GM23338 (cell line): ENCODE data around the gene MALRD1. TPM values are rescaled to one million over a fixed set of nuclear protein-coding genes. Genes with fewer than 3 reads are reported as not detected.

Source experiments
- ATAC-seq: fragments of 200-7000 bp; cut with Tn5 transposase; 3 replicates; pipeline ENCODE4 v1.9.1; 2020
- DNase-seq: peaks from one replicate; pipeline ENCODE4 v3.0.0-alpha.2; 2015; ENCODE audit warnings: low spot score
- H2AFZ ChIP-seq: fragments of 200-600 bp; sonication (generic); 2 replicates; pipeline ENCODE4 v1.8.0; 2016; ENCODE audit warnings: antibody characterized with exemption, mild to moderate bottlenecking, moderate library complexity
- H3F3A ChIP-seq: fragments of 200-600 bp; sonication (generic); replicated peaks from 2 replicates; pipeline ENCODE4 v1.8.0; 2017; ENCODE audit warnings: antibody characterized with exemption, mixed run types, low read depth
- H3K27ac ChIP-seq: fragments of 200-600 bp; sonication (generic); 2 replicates; pipeline ENCODE4 v1.6.1; 2016; ENCODE audit warnings: low read depth
- H3K27me3 ChIP-seq: fragments of 200-600 bp; sonication (generic); 2 replicates; pipeline ENCODE4 v1.8.0; 2016; ENCODE audit warnings: mild to moderate bottlenecking, mixed run types, moderate library complexity; ENCODE audit not compliant: insufficient read depth
- H3K36me3 ChIP-seq: fragments of 200-600 bp; sonication (generic); 2 replicates; pipeline ENCODE4 v1.8.0; 2016; ENCODE audit warnings: mild to moderate bottlenecking; ENCODE audit not compliant: insufficient read depth
- H3K4me1 ChIP-seq: fragments of 200-600 bp; sonication (generic); 2 replicates; pipeline ENCODE4 v1.8.0; 2016; ENCODE audit warnings: mild to moderate bottlenecking, moderate library complexity; ENCODE audit not compliant: insufficient read depth
- H3K4me2 ChIP-seq: fragments of 200-600 bp; sonication (generic); 2 replicates; pipeline ENCODE4 v1.7.1; 2017; ENCODE audit warnings: mixed run types
- H3K4me3 ChIP-seq: fragments of 200-600 bp; sonication (generic); 2 replicates; pipeline ENCODE4 v1.6.1; 2016; ENCODE audit warnings: mixed run types
- H3K79me2 ChIP-seq: fragments of 200-600 bp; sonication (generic); replicated peaks from 2 replicates; pipeline ENCODE4 v1.8.0; 2017; ENCODE audit warnings: mild to moderate bottlenecking; ENCODE audit not compliant: insufficient read depth
- H3K9me2 ChIP-seq: fragments of 200-600 bp; sonication (generic); 2 replicates; pipeline ENCODE4 v1.8.0; 2017; ENCODE audit not compliant: insufficient read depth
- H4K20me1 ChIP-seq: fragments of 200-600 bp; sonication (generic); replicated peaks from 2 replicates; pipeline ENCODE4 v1.8.0; 2017; ENCODE audit warnings: mild to moderate bottlenecking; ENCODE audit not compliant: insufficient read depth
- H3K27ac Mint-ChIP-seq: 2 replicates; pipeline ENCODE4 v1.8.0; 2020; ENCODE audit warnings: inconsistent platforms, mild to moderate bottlenecking, moderate library complexity, mixed read lengths
- H3K27me3 Mint-ChIP-seq: 3 replicates; pipeline ENCODE4 v1.8.0; 2022; ENCODE audit warnings: low read depth, mild to moderate bottlenecking, moderate library complexity, mixed read lengths, inconsistent platforms; ENCODE audit not compliant: insufficient read depth, poor library complexity
- H3K36me3 Mint-ChIP-seq: 3 replicates; pipeline ENCODE4 v1.8.0; 2021; ENCODE audit warnings: low read depth, mild to moderate bottlenecking, inconsistent platforms, moderate library complexity, mixed read lengths
- H3K4me1 Mint-ChIP-seq: 3 replicates; pipeline ENCODE4 v1.8.0; 2020; ENCODE audit warnings: mild to moderate bottlenecking, inconsistent platforms, mixed read lengths
- H3K4me3 Mint-ChIP-seq: 3 replicates; pipeline ENCODE4 v1.8.0; 2021; ENCODE audit warnings: moderate library complexity, mild to moderate bottlenecking, inconsistent platforms, mixed read lengths
- H3K9me3 Mint-ChIP-seq: 3 replicates; pipeline ENCODE4 v1.8.0; 2020; ENCODE audit warnings: moderate library complexity, mild to moderate bottlenecking, inconsistent platforms, mixed read lengths
- CREB1 ChIP-seq: fragments of 250-450 bp; sonication (Bioruptor Pico); IDR thresholded peaks from 2 replicates; pipeline ENCODE4 v1.5.0; 2020; ENCODE audit warnings: low read depth, mild to moderate bottlenecking, moderate library complexity
- CTCF ChIP-seq, 2 experiments: fragments of 200-600 bp in 1 of 2; sonication (generic) in 1 of 2; conservative IDR thresholded peaks; 2 replicates each; pipeline versions ENCODE4 v1.5.1 to v1.6.1; 2016 to 2017; ENCODE audit warnings: antibody characterized with exemption in 2 of 2, low read depth in 2 of 2, mild to moderate bottlenecking in 2 of 2, moderate library complexity in 1 of 2
- ETS1 ChIP-seq: IDR thresholded peaks from 2 replicates; pipeline ENCODE4 v1.6.1; 2016; ENCODE audit warnings: antibody characterized with exemption
- EZH2 ChIP-seq: fragments of 200-600 bp; sonication (generic); IDR thresholded peaks from one replicate; pipeline ENCODE4 v1.8.0; 2017; ENCODE audit warnings: antibody characterized with exemption, mild to moderate bottlenecking, low read depth; ENCODE audit not compliant: unreplicated experiment
- JUNB ChIP-seq: IDR thresholded peaks from one replicate; pipeline ENCODE4 v1.6.1; 2016; ENCODE audit warnings: antibody characterized with exemption; ENCODE audit not compliant: unreplicated experiment
- NANOG ChIP-seq: IDR thresholded peaks from 2 replicates; pipeline ENCODE4 v1.6.1; 2016; ENCODE audit warnings: antibody characterized with exemption, borderline replicate concordance
- POLR2AphosphoS5 ChIP-seq: IDR thresholded peaks from 2 replicates; pipeline ENCODE4 v1.6.1; 2016; ENCODE audit warnings: antibody characterized with exemption, low read depth
- REST ChIP-seq: IDR thresholded peaks from one replicate; pipeline ENCODE4 v1.6.1; 2018; ENCODE audit warnings: antibody characterized with exemption; ENCODE audit not compliant: unreplicated experiment
- STAT1 ChIP-seq: IDR thresholded peaks from one replicate; pipeline ENCODE4 v1.6.1; 2016; ENCODE audit warnings: antibody characterized with exemption; ENCODE audit not compliant: unreplicated experiment
- ZNF114 ChIP-seq: fragments of 250-450 bp; sonication (Bioruptor Pico); IDR thresholded peaks from 2 replicates; pipeline ENCODE4 v1.5.0; 2020; ENCODE audit warnings: mild to moderate bottlenecking, moderate library complexity
- ZNF331 ChIP-seq: fragments of 250-450 bp; sonication (Bioruptor Pico); IDR thresholded peaks from 2 replicates; pipeline ENCODE4 v1.5.0; 2020; ENCODE audit warnings: low read depth, mild to moderate bottlenecking, moderate library complexity
- polyA plus RNA-seq: library from polyadenylated mRNA; unstranded; fragments of >200 nt; fragmentation: Nextera tagmentation; extraction: Ambion mirVana; gene quantifications from 2 replicates; pipeline ENCODE4 v1.2.1, GENCODE V29; 2016
- total RNA-seq: library from RNA; depleted of rRNA; stranded (reverse); fragments of >200 nt; shearing (Covaris generic); gene quantifications from 2 replicates; pipeline ENCODE4 v1.2.3, GENCODE V29; 2014

Gene MALRD1
- total and polyA plus RNA-seq, 2 experiments from 2014 or later: 0.42 to 1.9 TPM

DNA sequence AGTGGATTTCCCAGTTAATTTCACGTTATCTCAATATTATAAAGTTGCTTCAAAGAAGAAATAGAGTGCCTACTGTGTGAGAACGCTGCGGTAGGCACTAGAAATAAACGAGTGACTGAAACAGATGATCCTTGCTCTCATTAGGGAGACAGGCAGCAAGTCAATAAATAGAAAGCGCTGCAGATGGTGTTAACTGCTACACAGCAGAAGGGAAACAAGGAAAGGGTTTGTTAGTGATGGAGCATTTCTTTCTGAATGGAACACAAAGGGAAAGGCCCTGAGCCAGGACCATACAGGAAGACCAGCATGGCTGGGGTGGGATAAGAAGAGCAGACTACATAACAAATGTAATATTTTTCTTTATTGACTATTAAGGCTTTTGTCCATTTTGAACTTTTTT is 235.2 kb downstream of the MALRD1 start:
- Histone ChIP-seq H3K27ac (no peak overlapping the region), H2AFZ (peak overlapping the region; percentile 66; the same call in 1 of the 2 replicates), H3K79me2 (no peaks in the 10 kb centered on the region), H3K9me2 (no peaks in the 10 kb centered on the region), H4K20me1 (no peaks in the 10 kb centered on the region), H3K4me1 (no peaks in the 10 kb centered on the region), H3K36me3 (no peaks in the 10 kb centered on the region), H3K4me3 (no peak overlapping the region), H3F3A (no peaks in the 10 kb centered on the region), H3K4me2 (no peak overlapping the region), H3K27me3 (no peaks in the 10 kb centered on the region)
- no peaks in the 10 kb centered on the region for H3K36me3 Mint-ChIP-seq
- DNase-seq: no peak
- no peak overlapping the region for H3K27ac Mint-ChIP-seq
- no peak overlapping the region for H3K4me3 Mint-ChIP-seq
- TF ChIP-seq STAT1: no peak
- TF ChIP-seq JUNB: no peak
- TF ChIP-seq CTCF (conservative IDR thresholded peaks at IDR 0.05; ENCODE audit: low read depth in 2 of 2): no peak
- no peak for TF ChIP-seq ZNF114
- TF ChIP-seq EZH2: no peak
- TF ChIP-seq REST: no peak
- no peak for ATAC-seq
- H3K27me3 Mint-ChIP-seq: no peaks in the 10 kb centered on the region
- H3K9me3 Mint-ChIP-seq: peaks cover 2% of the 10 kb centered on the region; the same call in 1 of the 3 replicates
- no peaks in the 10 kb centered on the region for H3K4me1 Mint-ChIP-seq

DNA sequence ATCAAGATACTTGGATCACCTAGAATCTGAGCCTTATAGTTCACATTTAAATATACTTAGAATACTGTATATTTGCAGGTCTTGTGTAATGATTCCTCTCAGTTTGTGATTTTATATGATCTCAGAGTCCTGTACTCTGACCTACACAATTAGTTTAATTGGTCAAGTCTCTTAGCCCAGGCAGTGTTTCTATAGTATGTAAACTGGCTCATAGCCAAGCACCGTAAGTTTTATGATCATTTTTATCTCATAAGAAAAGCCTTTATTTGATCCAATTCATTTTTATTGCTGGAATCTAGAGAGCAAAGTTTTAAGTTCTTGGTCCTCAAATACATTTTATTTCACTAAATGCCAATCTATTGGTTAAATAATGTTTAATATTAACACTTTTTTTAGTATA is 242.2 kb downstream of the MALRD1 start:
- no peak for ATAC-seq
- no peak overlapping the region for H3K4me3 ChIP-seq
- Mint-ChIP-seq H3K9me3 (no peaks in the 10 kb centered on the region; the same call in 2 of the 3 replicates), H3K27me3 (no peaks in the 10 kb centered on the region), H3K27ac (no peak overlapping the region), H3K4me1 (no peaks in the 10 kb centered on the region), H3K4me3 (no peak overlapping the region), H3K36me3 (no peaks in the 10 kb centered on the region)
- H3F3A ChIP-seq: no peaks in the 10 kb centered on the region
- DNase-seq: no peak
- no peaks in the 10 kb centered on the region for H3K27me3 ChIP-seq
- no peaks in the 10 kb centered on the region for H3K9me2 ChIP-seq
- no peak overlapping the region for H3K4me2 ChIP-seq
- H3K79me2 ChIP-seq: no peaks in the 10 kb centered on the region
- H3K4me1 ChIP-seq: no peaks in the 10 kb centered on the region
- H4K20me1 ChIP-seq: no peaks in the 10 kb centered on the region
- H2AFZ ChIP-seq: no peak overlapping the region
- no peaks in the 10 kb centered on the region for H3K36me3 ChIP-seq
- H3K27ac ChIP-seq: no peak overlapping the region
- TF ChIP-seq ZNF331 (no peak), REST (no peak), NANOG (no peak), CREB1 (CRISPR knock-in tag) (no peak), POLR2AphosphoS5 (no peak), ZNF114 (no peak), ETS1 (no peak)
